HL-60 (cell line): ENCODE data around the gene ADAMTS8.

ENCODE experiments used
- CTCF ChIP-seq: IDR thresholded peaks from one replicate; pipeline ENCODE4 v1.5.1; 2011; ENCODE audit warnings: low read length, control low read depth, inconsistent platforms; ENCODE audit not compliant: insufficient read depth
- GABPA ChIP-seq: IDR thresholded peaks from 2 replicates; pipeline ENCODE4 v1.6.1; 2012; ENCODE audit warnings: low read depth
- POLR2AphosphoS5 ChIP-seq: IDR thresholded peaks from 2 replicates; pipeline ENCODE4 v1.6.1; 2012; ENCODE audit warnings: low read depth
- REST ChIP-seq: IDR thresholded peaks from 2 replicates; pipeline ENCODE4 v1.6.1; 2012; ENCODE audit warnings: low read depth; ENCODE audit not compliant: insufficient replicate concordance

GRCh38 chr11:130437848-130438247 is 9.4 kb upstream of the ADAMTS8 start:
- no peak for TF ChIP-seq CTCF
- no peak for TF ChIP-seq POLR2AphosphoS5
- no peak for TF ChIP-seq REST
- TF ChIP-seq GABPA, result no peak
